ENCODE data around the gene TXNDC16.

Gene TXNDC16

GRCh38 chr14:52417139-52417538, 135.2 kb downstream of the TXNDC16 start:
- Histone ChIP-seq H3K36me3 (no peaks in the 10 kb centered on the region), H3K4me3 (ENCODE audit: low read depth, low read length) (no peak overlapping the region), H3K4me1 (peaks cover 31% of the 10 kb centered on the region), H3K27me3 (no peaks in the 10 kb centered on the region), H3K9me3 (no peaks in the 10 kb centered on the region; the same call in 1 of the 2 replicates)
- DNase-seq = no peak
- TF ChIP-seq CTCF (IDR thresholded peaks at IDR 0.05; ENCODE audit: low read depth, low read length) = no peak

- Histone ChIP-seq H3K36me3 (no peaks in the 10 kb centered on the region), H3K4me3 (ENCODE audit: low read depth, low read length) (no peak overlapping the region), H3K27me3 (no peaks in the 10 kb centered on the region), H3K4me1 (peaks cover 3% of the 10 kb centered on the region; the same call in 1 of the 2 replicates), H3K9me3 (no peaks in the 10 kb centered on the region; the same call in 1 of the 2 replicates)
- DNase-seq = no peak
- no peak for TF ChIP-seq CTCF (IDR thresholded peaks at IDR 0.05; ENCODE audit: low read depth, low read length)
Measured at GRCh38 chr14:52413729-52414408, 138.4 kb downstream of the TXNDC16 start.

- H3K4me3 ChIP-seq (ENCODE audit: low read depth, low read length) = no peak overlapping the region
- no peaks in the 10 kb centered on the region; the same call in 1 of the 2 replicates for H3K9me3 ChIP-seq
- no peak for TF ChIP-seq CTCF (IDR thresholded peaks at IDR 0.05; ENCODE audit: low read depth, low read length)
- no peak for DNase-seq
- no peaks in the 10 kb centered on the region for H3K27me3 ChIP-seq
- no peaks in the 10 kb centered on the region for H3K36me3 ChIP-seq
- no peaks in the 10 kb centered on the region for H3K4me1 ChIP-seq
Measured at GRCh38 chr14:52412426-52412825, 139.9 kb downstream of the TXNDC16 start.

GRCh38 chr14:52405314-52405713, 147.0 kb downstream of the TXNDC16 start:
- no peak for DNase-seq
- Histone ChIP-seq H3K36me3 (no peaks in the 10 kb centered on the region), H3K4me1 (peaks cover 4% of the 10 kb centered on the region; the same call in 1 of the 2 replicates), H3K27me3 (no peaks in the 10 kb centered on the region), H3K9me3 (no peaks in the 10 kb centered on the region), H3K4me3 (ENCODE audit: low read depth, low read length) (no peak overlapping the region)
- no peak for TF ChIP-seq CTCF (IDR thresholded peaks at IDR 0.05; ENCODE audit: low read depth, low read length)

- Histone ChIP-seq H3K9me3 (no peaks in the 10 kb centered on the region), H3K27me3 (no peaks in the 10 kb centered on the region), H3K36me3 (no peaks in the 10 kb centered on the region), H3K4me1 (peaks cover 14% of the 10 kb centered on the region), H3K4me3 (ENCODE audit: low read depth, low read length) (no peak overlapping the region)
- TF ChIP-seq CTCF (IDR thresholded peaks at IDR 0.05; ENCODE audit: low read depth, low read length) = no peak
- no peak for DNase-seq
Measured at GRCh38 chr14:52402812-52403526, 149.3 kb downstream of the TXNDC16 start.

- DNase-seq = no peak
- TF ChIP-seq CTCF (IDR thresholded peaks at IDR 0.05; ENCODE audit: low read depth, low read length) = no peak
- Histone ChIP-seq H3K27me3 (no peaks in the 10 kb centered on the region), H3K4me1 (peaks cover 14% of the 10 kb centered on the region), H3K9me3 (no peaks in the 10 kb centered on the region), H3K4me3 (ENCODE audit: low read depth, low read length) (no peak overlapping the region), H3K36me3 (no peaks in the 10 kb centered on the region)
Measured at GRCh38 chr14:52400846-52401245, 151.5 kb downstream of the TXNDC16 start.
